Activated CD8-positive, alpha-beta memory T cell treated with anti-CD3 and anti-CD28 coated beads, Interleukin-2, amount 50 U/mL, for 48 hours (primary cell): ENCODE results near the gene PTPRN2.
"Not testable (repeated sequence)": the region's sequence is repeated elsewhere in the genome, so short reads cannot be mapped to it uniquely, and the experiment has no call there.

Source experiments
- DNase-seq: peaks from one replicate; pipeline ENCODE4 v3.0.0-alpha.2; 2020

Gene PTPRN2

DNA sequence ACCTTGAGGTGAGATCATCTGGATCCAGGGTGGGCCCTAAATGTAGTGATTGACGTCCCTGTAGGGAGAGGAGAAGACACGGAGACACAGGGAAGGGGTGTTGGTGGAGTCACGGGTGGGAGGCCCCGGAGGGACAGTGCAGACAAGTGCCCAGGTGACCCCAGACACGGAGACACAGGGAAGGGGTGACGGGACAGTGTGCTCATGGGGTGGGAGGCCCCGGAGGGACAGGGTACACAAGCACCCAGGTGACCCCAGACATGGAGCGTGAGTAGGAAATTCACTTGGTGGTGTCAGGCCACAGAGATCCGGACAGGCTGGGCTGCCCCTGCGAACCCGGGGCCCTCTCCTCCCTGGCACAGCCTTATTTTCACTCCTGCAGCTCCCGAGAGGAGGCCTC lies 176.9 kb downstream of the PTPRN2 start:
- no peak for DNase-seq

DNA sequence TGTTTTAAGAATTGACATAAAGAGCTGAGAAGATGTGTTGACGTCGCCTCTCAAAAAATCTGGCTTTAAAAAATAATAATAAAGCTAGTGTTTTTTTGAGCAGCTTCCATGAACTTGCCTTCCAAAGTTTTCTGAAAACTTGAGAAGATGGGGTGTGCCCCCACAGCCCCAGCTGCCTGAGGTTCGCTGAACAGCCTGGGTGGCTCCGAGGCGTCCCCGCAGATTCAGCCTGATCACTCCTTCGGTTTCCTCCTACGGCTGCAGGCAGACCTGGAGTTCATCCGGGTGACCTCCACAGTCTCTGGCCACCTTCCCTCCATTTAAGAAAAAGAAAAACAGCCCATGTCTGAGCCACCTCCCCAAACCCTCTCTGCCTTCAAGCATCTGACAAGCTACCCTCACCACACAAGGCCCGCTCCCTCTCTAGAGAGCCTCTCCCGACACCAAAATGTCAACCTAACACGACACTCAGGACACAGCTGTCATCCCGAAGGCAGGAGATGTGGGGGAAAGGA lies 177.8 kb downstream of the PTPRN2 start:
- no peak for DNase-seq

DNA sequence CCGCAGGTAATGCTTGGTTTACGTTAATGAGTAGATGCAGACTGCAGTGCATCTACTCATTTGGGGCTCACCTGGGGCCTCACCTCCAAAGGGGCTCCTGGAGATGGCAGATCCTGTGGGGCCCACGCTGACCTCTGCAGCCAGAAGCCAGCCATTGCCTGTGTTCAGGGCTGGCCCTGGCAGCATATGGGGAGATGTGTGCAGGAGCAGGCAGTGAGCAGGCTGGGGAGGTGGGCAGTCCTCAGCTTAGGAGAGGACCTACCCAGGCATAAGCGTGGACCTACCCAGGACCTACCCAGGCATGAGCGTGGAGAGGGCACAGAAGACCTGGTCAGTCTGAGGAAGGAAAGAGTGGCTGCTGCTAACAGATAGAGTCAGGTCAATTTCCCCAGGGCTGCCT lies 178.5 kb downstream of the PTPRN2 start:
- no peak for DNase-seq

DNA sequence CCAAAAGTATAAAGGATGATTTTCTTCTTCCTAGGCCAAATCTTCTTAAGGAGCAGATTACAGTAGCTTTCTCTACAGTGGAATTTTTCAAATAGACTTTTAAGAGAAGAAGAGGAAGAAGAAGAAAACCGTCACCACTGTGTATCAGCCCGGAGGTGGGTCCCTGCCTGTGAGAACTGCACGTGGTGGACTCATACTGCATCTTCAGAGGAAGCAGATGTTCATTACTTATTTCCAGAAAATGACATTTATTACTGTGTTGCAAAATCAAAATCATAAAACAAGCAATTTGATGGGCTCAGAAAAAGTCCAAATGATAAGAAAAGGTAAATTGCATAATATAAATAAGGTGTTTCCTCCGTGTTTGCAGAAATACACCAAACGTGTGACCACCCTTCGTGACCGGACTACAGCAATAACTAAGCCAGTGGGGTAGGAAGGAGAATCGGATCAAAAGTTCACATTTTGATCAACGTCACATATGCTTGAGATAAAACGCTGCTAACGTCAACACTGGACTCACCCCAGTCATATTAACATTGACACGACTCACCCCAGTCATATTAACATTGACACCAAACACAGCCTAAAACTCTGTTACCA lies 179.2 kb downstream of the PTPRN2 start:
- DNase-seq: no peak

DNA sequence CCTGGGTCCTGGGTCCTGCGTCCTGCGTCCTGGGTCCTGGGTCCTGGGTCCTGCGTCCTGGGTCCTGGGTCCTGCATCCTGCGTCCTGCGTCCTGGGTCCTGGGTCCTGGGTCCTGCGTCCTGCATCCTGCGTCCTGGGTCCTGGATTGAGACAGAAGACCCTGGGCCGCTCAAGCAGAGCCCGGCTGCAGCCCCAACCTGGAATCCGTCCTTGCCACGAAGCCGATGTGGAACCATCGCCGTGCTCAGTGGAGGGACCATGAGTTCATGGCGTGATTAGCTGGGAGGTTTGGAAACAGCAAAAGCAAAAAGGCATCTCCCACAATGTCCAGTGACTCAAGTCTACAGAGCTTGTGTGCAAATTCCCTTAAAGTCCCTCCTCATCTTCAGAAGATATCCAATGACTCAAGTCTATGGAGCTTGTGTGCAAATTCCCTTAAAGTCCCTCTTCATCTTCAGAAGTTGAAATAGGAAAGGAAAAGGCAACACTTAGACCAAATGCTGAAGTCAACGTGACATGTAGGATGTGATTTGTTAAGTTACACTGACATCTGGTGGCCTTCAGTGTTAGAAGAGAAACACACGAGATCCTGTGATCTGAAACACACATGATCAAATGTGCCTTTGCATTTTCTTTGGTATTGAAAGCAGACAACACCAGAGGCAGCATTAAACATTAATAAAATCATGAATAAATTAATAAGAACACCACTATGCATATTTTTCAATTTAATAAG lies 179.9 kb downstream of the PTPRN2 start:
- DNase-seq: no peak

DNA sequence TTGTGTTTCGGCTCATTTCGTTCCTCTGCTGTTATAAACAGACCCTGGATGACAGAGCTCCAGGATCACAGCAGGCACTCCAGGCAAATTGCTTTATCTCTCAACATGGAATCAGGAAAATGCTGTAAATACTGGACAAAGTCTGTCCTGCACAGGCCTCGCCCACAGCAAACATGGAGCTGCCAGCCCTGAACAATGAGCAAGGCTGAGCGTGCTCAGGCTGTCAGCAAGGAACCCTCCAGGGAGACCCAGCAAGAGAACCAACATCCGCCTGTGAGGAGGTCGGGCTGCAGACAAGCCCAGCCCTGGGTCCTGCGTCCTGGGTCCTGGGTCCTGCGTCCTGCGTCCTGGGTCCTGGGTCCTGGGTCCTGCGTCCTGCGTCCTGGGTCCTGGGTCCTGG lies 180.8 kb downstream of the PTPRN2 start:
- no peak for DNase-seq

DNA sequence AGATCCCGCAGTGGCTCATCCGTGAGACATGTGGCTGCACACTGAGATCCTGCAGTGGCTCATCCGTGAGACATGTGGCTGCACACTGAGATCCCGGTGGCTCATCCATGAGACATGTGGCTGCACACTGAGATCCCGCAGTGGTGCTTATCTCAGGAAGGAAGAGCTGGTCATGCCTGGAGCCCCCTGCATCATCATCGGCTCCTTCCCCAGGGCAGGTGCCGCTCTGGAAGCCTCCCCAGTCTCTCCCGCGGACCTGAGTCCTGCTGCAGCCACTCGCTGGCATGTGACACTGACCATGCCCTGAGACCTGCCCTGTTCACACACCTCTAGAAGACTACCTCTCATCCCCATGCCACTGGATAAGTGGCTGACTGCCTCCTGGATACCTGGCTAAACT lies 181.3 kb downstream of the PTPRN2 start:
- DNase-seq: no peak

DNA sequence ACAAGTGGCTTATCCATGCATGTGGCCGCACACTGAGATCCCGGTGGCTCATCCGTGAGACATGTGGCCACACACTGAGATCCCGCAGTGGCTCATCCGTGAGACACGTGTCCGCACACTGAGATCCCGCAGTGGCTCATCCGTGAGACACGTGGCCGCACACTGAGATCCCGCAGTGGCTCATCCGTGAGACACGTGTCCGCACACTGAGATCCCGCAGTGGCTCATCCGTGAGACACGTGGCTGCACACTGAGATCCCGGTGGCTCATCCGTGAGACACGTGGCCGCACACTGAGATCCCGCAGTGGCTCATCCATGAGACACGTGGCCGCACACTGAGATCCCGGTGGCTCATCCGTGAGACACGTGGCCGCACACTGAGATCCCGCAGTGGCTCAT lies 181.9 kb downstream of the PTPRN2 start:
- DNase-seq: not testable (repeated sequence)

DNA sequence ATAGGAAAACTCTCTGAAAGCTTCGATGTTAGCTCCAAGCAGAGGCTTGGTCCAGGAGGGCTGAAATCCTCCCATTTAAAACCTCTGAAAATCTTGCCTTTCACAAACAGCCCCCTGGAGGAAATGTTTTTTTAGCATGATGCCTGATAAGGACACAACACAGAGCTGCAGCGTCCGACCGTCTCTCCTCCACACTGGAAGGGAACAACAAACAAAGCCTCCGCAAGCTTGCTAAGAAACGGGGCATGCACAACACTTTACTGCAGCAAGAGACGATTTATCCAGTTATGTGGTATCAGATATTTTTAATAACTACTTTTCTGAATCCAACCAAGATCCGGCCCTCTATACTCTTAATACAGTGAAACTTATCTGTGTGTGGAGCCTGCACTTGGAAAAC lies 182.3 kb downstream of the PTPRN2 start:
- DNase-seq: no peak

DNA sequence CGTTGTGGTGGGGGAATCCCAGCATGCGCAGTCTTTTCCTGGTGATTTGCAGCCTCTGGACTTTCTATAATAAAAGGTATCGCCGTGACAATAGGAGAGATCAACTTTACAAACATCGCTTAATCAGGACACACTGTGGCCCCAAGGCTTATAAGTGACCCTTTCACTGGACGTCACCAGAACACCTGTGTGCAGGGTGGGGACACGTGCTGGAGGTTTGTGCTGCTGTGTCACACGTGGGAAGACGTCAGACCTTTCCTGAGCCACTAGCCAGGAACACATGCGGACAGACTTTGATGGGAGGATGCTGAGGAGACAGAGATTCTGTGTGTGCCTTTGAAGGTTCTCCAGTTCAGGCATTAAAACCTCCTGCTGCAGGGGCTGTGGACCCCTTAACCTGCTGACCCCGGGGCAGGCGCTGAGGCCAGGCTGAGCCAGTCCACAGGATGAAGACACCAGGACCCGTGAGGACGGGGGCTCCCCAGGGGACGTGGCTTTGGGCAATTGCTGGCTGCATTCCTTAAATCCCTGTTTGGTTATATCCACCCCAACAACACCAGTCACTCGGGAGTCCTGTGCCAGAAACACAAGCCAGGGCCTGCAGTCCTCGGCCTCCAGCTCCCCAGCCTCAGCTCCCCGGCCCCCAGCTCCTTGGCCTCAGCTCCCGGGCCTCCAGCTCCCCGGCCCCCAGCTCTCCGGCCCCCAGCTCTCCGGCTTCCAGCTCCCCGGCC lies 183.4 kb downstream of the PTPRN2 start:
- DNase-seq: no peak

DNA sequence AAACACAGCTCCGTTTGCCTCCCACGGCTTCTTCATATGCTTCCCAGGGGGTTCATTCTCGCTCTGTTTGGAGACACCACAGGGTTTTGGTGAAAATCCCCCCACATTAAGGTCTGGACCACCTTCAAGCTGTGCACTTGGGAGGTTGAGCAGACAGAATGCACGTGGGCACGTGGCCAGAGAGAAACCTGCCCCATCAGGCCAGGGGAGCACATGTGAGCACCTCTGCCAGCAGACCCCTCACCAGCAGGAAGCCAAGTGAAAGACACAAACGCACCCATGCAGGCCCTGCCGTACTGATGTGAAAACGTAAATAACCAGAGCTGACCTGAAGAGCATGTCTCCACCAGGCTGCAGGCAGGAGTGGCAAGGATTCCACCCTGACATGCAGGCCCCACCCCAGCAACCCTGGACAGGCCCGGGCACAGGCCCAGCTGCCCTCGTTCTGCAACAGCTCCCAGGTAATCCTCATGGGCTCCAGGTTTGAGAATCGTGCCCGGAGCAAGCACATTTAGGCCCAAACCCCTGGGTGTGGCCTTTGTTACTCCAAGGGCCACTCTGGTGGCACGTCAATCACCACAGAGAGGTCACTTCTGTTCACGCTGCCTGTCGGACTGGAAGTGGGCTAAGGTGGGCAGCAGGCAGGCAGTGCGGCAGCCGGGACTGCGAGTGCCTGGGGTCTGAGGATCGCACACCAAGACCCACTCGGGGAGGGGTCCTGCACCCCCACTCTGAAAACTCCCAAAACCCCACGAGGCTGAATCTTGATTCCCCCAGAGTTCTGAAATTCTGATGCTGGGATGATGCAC lies 184.4 kb downstream of the PTPRN2 start:
- DNase-seq: no peak

DNA sequence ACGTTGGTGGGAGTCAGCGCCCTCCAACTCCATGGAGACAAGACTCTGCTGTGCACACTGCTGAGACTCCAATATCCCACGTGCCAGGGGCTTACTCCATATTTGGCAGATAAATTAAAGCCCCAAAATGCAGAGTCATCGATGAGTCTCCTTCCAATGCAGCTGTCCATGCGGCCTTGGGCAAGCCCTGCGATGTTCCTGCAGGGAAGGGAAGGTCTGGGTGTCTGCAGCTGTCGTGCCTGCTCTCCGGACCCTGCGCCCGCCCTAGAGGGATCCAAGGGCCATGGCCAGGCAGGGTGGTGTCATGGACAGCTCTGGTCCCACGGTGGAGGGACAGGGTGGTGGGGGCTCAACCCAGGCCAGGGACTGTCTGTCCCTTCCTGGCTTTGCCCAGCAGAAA lies 185.2 kb downstream of the PTPRN2 start:
- no peak for DNase-seq

DNA sequence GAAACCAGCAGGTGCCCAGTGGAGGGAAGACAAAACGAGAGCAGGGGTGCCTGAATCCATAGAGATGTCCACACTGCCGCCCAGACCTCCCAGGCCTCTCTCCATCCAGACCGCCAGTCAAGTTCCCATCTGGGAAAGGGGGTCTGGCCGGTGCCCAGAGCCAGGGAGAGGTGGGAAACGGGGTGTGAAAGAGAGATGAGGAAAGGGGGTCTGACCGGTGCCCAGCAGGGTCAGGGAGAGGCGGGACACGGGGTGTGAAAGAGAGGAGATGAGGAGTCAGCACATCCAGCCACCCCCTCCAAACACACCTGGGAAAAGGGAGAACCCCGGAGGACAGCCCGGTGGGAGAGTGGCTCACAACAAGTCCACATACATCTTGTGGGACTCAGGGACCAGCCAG lies 185.8 kb downstream of the PTPRN2 start:
- no peak for DNase-seq

DNA sequence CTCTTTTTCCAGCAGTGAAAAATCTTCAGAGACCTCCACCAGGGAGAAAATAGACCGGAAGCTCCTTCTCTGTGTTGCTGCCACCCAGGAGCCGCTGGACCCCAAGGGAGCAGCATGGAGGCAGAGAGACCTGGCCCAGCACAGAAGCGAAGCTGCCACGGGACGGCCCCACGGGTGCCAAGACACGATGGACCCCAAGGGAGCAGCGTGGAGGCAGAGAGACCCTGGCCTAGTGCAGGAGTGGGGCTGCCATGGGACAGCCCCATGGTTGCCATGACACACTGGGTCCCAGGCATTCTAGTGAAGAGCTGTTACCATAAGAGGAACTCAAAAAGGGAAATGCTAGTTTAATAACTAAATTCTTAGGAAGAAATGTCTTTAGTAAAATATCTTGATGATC lies 186.3 kb downstream of the PTPRN2 start:
- no peak for DNase-seq

DNA sequence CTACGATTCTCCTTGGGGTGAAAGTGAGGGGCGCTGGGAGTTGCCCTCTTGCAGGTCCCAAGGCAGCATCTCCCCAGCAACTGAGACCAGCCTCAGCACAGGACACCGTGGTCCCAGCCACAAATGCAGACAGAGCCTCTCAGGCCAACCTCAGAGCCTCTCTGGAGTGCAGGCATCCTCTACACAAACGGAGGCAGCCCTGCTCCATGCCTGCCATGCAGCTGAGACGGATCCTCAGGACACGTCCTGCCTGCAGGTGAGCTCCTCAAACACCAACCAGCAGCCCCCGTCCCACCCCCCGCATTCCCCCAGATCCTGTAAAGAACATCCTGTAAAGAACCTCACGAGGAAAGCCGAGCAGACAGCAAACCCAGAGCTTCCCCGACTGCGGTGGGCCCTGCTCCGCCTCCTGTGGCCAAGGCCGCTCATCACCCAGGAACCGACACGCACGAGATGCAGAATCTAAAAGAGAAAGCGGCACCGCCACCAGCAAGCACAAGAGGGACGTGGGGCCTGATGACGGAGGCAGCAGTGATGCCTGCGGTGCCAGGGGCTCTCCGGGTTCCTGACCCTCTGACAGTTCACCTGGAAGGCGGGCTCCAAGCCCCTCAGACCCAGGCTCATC lies 186.9 kb downstream of the PTPRN2 start:
- no peak for DNase-seq

DNA sequence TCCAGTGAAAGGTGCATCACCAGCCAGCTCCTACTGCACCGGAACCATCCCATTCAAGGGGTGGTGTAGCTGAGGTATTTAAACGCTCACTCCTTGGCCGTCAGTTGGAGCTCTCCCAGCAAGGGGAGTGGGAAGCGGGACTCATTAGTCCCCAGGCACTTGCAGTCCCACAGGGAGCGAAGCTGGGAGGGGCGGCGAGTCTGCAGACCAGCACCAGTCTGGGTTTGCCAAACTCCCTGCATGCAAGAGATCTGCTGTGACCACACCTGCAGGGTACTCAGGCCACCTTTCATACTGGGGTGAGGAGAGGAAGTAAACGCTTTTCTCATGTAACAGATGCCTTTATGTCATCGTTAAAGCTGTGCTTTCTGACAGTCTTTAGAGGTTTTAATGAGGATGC lies 187.9 kb downstream of the PTPRN2 start:
- no peak for DNase-seq

DNA sequence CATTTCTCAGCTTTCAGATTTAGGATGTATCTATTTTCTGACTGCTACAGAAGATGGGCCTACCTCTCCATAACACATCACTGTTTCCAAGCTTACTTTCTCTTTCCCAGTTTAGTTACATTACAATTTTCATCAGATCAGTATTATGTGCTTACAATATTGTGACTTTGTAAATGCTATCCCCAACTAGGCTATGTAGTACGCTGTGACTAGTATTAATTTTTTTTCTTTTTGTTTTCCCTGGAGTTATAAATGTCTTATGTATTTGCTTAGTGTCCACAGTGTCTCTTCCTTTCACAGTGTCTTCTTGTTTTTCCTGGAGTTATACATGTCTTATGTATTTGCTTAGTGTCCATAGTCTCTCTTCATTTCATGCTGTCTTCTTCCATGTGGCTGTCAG lies 188.9 kb downstream of the PTPRN2 start:
- no peak for DNase-seq

DNA sequence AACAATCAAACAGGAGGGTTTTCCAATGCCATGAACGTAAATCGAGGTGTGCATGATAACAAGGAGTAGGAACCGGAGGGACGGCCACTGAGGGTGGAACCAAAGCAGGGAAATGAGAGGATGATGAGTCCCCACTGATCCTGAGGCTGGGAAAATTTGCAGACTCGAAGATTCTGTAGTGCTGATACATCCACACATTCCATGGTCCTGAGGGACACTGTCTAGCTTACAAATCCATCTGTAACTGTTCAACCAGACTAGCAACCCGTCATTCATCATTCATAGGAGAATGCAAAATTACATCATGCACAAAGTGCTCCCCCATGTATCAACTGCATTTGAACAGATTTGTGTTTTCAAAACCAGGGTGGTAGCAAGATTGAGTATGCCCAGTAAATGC lies 189.7 kb downstream of the PTPRN2 start:
- DNase-seq: no peak

DNA sequence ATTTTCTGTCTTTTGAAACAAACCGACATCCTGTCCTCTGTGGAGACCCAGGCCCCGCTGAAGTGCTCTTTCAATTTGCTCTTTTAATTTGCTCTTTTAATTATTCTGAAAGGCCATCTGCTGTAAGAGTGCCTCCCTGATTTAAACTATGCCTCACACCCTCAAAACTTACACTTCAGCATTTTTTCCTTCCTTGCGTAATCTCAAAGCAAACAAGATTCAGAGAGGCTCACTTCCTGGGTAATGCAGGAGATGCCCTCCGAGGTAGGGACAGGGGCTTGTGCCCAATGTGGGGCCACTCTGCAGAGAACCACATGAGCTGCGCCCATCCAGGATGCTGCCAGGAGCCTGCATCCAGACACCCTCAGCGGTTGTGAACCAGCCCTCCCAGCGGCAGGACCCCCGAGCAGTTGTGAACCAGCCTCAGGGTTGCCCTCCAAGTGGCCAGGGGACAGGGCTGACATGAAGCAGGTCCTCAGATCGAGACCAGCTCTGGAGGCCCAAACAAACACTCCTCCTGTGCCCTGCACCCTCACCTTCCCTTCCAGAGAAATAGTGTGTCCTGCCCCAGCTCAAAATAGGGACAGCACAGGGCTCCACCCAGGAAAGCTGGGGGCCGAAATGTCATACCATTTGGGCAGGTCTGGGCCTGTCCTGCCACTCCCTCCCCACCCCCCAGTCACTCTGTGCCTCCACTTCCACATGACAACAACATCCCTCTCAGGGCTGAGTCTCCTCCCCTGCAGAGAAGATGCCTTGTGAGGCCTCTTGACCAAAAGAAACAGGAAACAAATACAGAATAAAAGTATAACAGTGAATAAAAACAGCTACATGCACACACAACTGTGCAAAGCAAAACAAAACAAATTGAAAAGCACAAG lies 190.4 kb downstream of the PTPRN2 start:
- DNase-seq: no peak

DNA sequence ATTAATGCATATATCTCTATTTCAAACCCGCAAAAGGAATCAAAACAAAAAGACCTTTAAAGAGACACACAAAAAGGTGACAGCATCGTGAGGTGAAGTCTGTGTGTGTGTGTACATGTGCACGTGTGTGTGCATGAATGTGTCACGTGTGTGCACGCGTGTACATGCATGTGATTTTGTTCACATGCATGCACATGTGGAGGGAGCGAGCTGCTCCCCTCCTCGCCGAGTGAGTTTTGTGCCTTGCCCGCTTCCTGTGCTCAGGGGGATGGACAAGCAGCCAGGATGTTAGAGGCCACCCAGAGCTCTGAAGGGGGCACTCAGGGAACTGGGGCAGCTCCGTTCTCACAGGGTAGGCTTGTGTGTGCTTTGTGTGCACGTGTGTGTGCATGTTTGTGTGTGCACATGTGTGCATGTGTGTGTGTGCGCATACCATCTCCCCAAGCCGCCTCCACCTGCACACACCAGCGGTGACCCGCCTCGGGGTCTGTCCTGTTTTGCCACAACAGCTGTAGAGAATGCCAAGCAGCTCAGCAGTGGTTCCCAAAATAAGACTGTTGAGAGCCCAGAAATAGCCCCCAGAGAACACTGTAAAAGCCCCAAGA lies 191.2 kb downstream of the PTPRN2 start:
- no peak for DNase-seq

DNA sequence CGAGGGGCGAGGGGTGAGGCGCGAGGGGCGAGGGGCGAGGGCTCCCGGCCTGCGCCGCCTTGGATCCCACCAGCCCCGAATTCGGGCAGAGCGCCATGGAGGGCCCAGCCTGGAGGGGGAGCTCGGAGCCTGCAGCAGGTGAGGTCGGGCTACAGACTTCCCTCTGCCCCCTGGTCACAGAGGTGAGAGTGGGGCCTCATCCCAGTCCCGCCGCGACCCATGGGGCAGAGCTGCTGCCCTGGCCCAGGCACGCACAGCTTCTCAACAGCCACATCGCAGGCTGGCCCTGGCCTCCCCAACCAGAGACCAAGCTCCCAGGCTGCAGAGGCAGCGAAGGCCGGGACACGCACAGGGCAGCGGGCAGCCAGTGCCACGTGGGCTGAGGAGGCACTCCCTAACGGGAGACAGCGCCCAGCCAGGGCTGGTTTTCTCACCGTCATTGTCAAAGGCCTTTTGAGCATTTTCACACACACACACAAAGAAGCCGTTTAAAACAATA lies 191.8 kb downstream of the PTPRN2 start:
- no peak for DNase-seq
